ENCODE results near the gene RAMP2.

- no peak for TF ChIP-seq CTCF (IDR thresholded peaks at IDR 0.05)
- no peak for TF ChIP-seq EZH2 (IDR thresholded peaks at IDR 0.05)
- no peak for TF ChIP-seq EZH2phosphoT487 (IDR thresholded peaks at IDR 0.05)
Measured at GRCh38 chr17:42754782-42755181, 6.2 kb upstream of the RAMP2 start.

Data from neural progenitor cell (in vitro differentiated cells).